Measurements from ENCODE around the gene NCAPG2. TPM values are rescaled to one million over a fixed set of nuclear protein-coding genes. Genes with fewer than 3 reads are reported as not detected.

The NCAPG2 gene
- polyA plus RNA-seq, 2 of the 4 experiments (the other 2 are of a cell fraction), result 53.8 to 63.0 TPM

DNA sequence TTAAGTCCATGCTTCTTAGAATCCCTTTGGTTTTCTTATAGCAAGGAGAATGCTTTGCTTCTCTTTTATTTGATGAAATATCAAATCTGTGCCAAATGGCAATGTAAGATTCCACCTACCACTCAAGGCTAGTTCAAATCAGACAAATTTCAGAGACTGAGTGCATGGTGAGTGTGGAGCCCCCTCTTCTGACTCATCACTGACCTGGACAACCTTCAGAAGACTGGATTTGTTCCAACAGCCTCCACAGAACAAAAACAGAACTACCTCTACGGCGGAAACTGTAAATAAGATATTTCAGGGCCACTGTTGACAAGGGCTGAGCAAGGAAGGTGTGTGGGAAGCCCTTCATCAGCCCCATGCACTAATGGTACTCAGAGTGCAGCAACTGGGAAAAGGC, 21.1 kb downstream of the NCAPG2 start:
- 80% methylated on average over 2 of the region's 2 CpGs for WGBS (ENCODE audit: missing lambda C conversion rate)
- H3K9me3 ChIP-seq, result no peaks in the 10 kb centered on the region
- ChIA-PET POLR2A (no interaction called here), CTCF (no interaction called here)
- TF ChIP-seq, protein P1, sequence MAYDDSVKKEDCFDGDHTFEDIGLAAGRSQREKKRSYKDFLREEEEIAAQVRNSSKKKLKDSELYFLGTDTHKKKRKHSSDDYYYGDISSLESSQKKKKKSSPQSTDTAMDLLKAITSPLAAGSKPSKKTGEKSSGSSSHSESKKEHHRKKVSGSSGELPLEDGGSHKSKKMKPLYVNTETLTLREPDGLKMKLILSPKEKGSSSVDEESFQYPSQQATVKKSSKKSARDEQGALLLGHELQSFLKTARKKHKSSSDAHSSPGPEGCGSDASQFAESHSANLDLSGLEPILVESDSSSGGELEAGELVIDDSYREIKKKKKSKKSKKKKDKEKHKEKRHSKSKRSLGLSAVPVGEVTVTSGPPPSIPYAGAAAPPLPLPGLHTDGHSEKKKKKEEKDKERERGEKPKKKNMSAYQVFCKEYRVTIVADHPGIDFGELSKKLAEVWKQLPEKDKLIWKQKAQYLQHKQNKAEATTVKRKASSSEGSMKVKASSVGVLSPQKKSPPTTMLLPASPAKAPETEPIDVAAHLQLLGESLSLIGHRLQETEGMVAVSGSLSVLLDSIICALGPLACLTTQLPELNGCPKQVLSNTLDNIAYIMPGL (CRISPR knock-in tag; IDR thresholded peaks at IDR 0.05; ENCODE audit: borderline replicate concordance), result no peak
- TF ChIP-seq CBX8 (IDR thresholded peaks at IDR 0.05), result no peak
- TF ChIP-seq HDAC2 (IDR thresholded peaks at IDR 0.05), result no peak
- no peak for TF ChIP-seq EHMT2 (IDR thresholded peaks at IDR 0.05; ENCODE audit: low read depth)
- TF ChIP-seq MYC (IDR thresholded peaks at IDR 0.05; ENCODE audit: borderline replicate concordance, low read length), result no peak
- TF ChIP-seq RNF2 (IDR thresholded peaks at IDR 0.05; ENCODE audit: borderline replicate concordance, low read depth), result no peak
- TF ChIP-seq ESRRA (IDR thresholded peaks at IDR 0.05; ENCODE audit: borderline replicate concordance, low read length), result no peak
- no peak for TF ChIP-seq KDM5A (IDR thresholded peaks at IDR 0.05)
- no peak for TF ChIP-seq ZNF302 (CRISPR knock-in tag; IDR thresholded peaks at IDR 0.05)
- no peak for TF ChIP-seq JUNB (IDR thresholded peaks at IDR 0.05)
- TF ChIP-seq, protein P2, sequence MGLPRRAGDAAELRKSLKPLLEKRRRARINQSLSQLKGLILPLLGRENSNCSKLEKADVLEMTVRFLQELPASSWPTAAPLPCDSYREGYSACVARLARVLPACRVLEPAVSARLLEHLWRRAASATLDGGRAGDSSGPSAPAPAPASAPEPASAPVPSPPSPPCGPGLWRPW (IDR thresholded peaks at IDR 0.05), result no peak
- ATAC-seq (no peak), FAIRE-seq (no peak), DNase-seq (ENCODE audit: low read depth in 1 of 2, low spot score in 1 of 2) (no peak)
- H3K4me2 ChIP-seq, result no peak overlapping the region
- no peak overlapping the region for H3K27ac ChIP-seq
- H3K4me1 ChIP-seq, result 0 out of 3 replicates have a peak, but pooled peaks cover 3% of the 10 kb centered on the region
- H3K4me3 ChIP-seq, result no peak overlapping the region

DNA sequence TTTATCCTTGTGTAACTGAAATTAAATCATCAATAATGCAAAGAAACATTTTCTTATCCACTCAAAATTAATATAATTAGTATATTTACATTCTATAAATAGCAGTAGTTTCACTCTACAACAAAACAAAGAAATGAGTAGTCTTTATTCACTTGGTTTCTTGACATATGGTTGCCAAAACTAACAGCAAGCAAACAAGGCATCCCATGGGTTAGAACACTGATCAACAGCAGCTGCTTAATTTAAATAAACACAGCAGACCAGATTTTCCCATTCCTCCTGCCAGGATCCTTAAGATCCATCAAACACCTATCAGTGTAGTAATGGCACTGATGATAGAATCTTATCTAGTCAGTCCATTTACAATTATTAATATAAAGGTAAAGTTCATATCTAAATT, 22.1 kb downstream of the NCAPG2 start:
- Histone ChIP-seq H3K27ac (no peak overlapping the region), H3K4me3 (no peak overlapping the region), H3K4me1 (0 out of 3 replicates have a peak, but pooled peaks cover 3% of the 10 kb centered on the region), H3K4me2 (no peak overlapping the region), H3K9me3 (no peaks in the 10 kb centered on the region)
- TF ChIP-seq RCOR1 (IDR thresholded peaks at IDR 0.05; ENCODE audit: low read depth, low read length), result no peak
- TF ChIP-seq, protein P3, sequence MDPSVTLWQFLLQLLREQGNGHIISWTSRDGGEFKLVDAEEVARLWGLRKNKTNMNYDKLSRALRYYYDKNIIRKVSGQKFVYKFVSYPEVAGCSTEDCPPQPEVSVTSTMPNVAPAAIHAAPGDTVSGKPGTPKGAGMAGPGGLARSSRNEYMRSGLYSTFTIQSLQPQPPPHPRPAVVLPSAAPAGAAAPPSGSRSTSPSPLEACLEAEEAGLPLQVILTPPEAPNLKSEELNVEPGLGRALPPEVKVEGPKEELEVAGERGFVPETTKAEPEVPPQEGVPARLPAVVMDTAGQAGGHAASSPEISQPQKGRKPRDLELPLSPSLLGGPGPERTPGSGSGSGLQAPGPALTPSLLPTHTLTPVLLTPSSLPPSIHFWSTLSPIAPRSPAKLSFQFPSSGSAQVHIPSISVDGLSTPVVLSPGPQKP (IDR thresholded peaks at IDR 0.05; ENCODE audit: low read depth, low read length), result no peak
- TF ChIP-seq TFCP2L1 (CRISPR knock-in tag; IDR thresholded peaks at IDR 0.05), result no peak
- TF ChIP-seq POLR2AphosphoS2 (conservative IDR thresholded peaks at IDR 0.05; ENCODE audit: low read length), result no peak
- no peak for TF ChIP-seq FOXS1 (CRISPR knock-in tag; IDR thresholded peaks at IDR 0.05)
- no peak for TF ChIP-seq HOXB13 (CRISPR knock-in tag; IDR thresholded peaks at IDR 0.05; ENCODE audit: low read depth)
- ATAC-seq (no peak), DNase-seq (ENCODE audit: low read depth in 1 of 2, low spot score in 1 of 2) (no peak), FAIRE-seq (no peak)
- POLR2A ChIA-PET, result no interaction called here
- CTCF ChIA-PET, result interaction anchor here (0.7 kb wide), 1 partner anchor 19 kb away, joined by 3 read pairs; no protein-coding TSS in a partner anchor

DNA sequence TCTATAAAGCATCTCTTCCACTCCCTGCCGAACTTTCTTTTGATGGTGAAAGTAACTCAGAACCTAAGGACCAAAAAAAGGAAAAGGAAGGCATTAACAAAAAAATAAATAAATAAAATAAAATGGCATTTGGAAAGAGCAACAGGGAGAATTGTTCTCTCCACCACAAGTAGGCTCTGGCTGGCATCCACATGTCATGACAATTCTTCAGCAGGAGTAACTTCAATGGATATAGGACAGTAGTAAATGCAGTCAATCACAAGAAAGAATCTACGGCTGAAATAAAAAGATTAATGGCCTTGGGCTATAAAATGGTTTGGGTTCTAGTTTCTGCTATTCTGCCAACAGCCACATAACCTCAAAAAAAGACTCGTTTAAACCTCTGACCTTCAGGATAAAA, 23.9 kb downstream of the NCAPG2 start:
- ChIA-PET POLR2A (interaction anchor here (0.6 kb wide), 1 partner anchor 1372 kb away, joined by 3 read pairs; no protein-coding TSS in a partner anchor), CTCF (interaction anchor here (0.5 to 1.0 kb wide), 2 partner anchors 15 to 129 kb away, joined by 3 to 4 read pairs; no protein-coding TSS in a partner anchor)
- Histone ChIP-seq H3K4me2 (no peak overlapping the region), H3K4me1 (0 out of 3 replicates have a peak, but pooled peaks cover 3% of the 10 kb centered on the region), H3K9me3 (no peaks in the 10 kb centered on the region), H3K4me3 (no peak overlapping the region), H3K27ac (no peak overlapping the region)
- FAIRE-seq (no peak), DNase-seq (ENCODE audit: low read depth in 1 of 2, low spot score in 1 of 2) (no peak), ATAC-seq (no peak)
- TF ChIP-seq POLR2A (IDR thresholded peaks at IDR 0.05; ENCODE audit: low read length) (no peak), RARB (CRISPR knock-in tag; IDR thresholded peaks at IDR 0.05) (no peak), JUNB (IDR thresholded peaks at IDR 0.05) (no peak), CBX8 (IDR thresholded peaks at IDR 0.05) (no peak), GATA3 (IDR thresholded peaks at IDR 0.05; ENCODE audit: borderline replicate concordance) (no peak), ZC3H11A (IDR thresholded peaks at IDR 0.05) (no peak), KDM5A (IDR thresholded peaks at IDR 0.05) (no peak), FOSL2 (IDR thresholded peaks at IDR 0.05) (no peak), FOSL2 (CRISPR knock-in tag; IDR thresholded peaks at IDR 0.05) (no peak), EP300 (IDR thresholded peaks at IDR 0.05) (no peak), NR3C1 (IDR thresholded peaks at IDR 0.05) (no peak)
- 86% methylated on average over 3 of the region's 3 CpGs for WGBS (ENCODE audit: missing lambda C conversion rate)
